Stomach (tissue), 19 donors: ENCODE data around the gene TAPBP. TPM values are rescaled to one million over a fixed set of nuclear protein-coding genes. Genes with fewer than 3 reads are reported as not detected.
"Not testable (repeated sequence)": the region's sequence is repeated elsewhere in the genome, so short reads cannot be mapped to it uniquely, and the experiment has no call there.

ENCODE experiments used
- DNase-seq, 2 donors: peaks; one replicate each; pipeline versions ENCODE4 v3.0.0 to v3.0.0-alpha.2; 2013 to 2019
- H3K27ac ChIP-seq, 5 donors: fragments of 200-600 bp in 4 of 5; sonication (generic) in 4 of 5; one replicate each; pipeline ENCODE4 v1.5.1; 2013 to 2019; ENCODE audit warnings: mild to moderate bottlenecking in 1 of 5, moderate library complexity in 1 of 5
- H3K27me3 ChIP-seq, 3 donors: fragments of 200-600 bp; sonication (generic); one replicate each; pipeline ENCODE4 v1.5.1; 2017 to 2019; ENCODE audit warnings: mixed run types in 1 of 3
- H3K36me3 ChIP-seq, 4 donors: fragments of 200-600 bp; sonication (generic); 1 replicate in 3 of 4; 2 replicates in 1 of 4; pipeline ENCODE4 v1.5.1; 2016 to 2019
- H3K4me1 ChIP-seq, 4 donors: fragments of 200-600 bp; sonication (generic); one replicate each; pipeline ENCODE4 v1.5.1; 2016 to 2019
- H3K4me3 ChIP-seq, 4 donors: fragments of 200-600 bp; sonication (generic) in 3 of 4; one replicate each; pipeline ENCODE4 v1.5.1; 2016 to 2019; ENCODE audit warnings: mild to moderate bottlenecking in 1 of 4
- H3K9me3 ChIP-seq, 4 donors: fragments of 200-600 bp; sonication (generic); one replicate each; pipeline ENCODE4 v1.5.1; 2016 to 2019
- CTCF ChIP-seq, 7 experiments: fragments of 450-650 bp in 4 of 7; fragments of 200-600 bp in 3 of 7; sonication (generic) in 3 of 7; IDR thresholded peaks; one replicate each; pipeline ENCODE4 v1.5.1; 2016 to 2019; ENCODE audit warnings: antibody characterized with exemption in 7 of 7, control low read depth in 2 of 7, mild to moderate bottlenecking in 1 of 7
- EP300 ChIP-seq: sonication (generic); formaldehyde crosslinking; IDR thresholded peaks from one replicate; pipeline ENCODE4 v1.6.1; 2017; ENCODE audit warnings: antibody characterized with exemption
- POLR2A ChIP-seq, 4 donors: fragments of 450-650 bp; IDR thresholded peaks; one replicate each; pipeline ENCODE4 v1.6.1; 2016; ENCODE audit warnings: antibody characterized with exemption in 4 of 4, control low read depth in 2 of 4, mild to moderate bottlenecking in 1 of 4, moderate library complexity in 1 of 4
- POLR2AphosphoS5 ChIP-seq, 3 donors: sonication (generic); formaldehyde crosslinking; IDR thresholded peaks; one replicate each; pipeline ENCODE4 v1.6.1; 2016; ENCODE audit warnings: antibody characterized with exemption in 3 of 3
- WGBS, 5 donors: extraction: QIAGEN DNeasy Blood & Tissue Kit in 3 of 5; methylation state at CpG; one replicate each; pipeline versions ENCODE4 v1.1.5 to v1.1.7; 2013 to 2018; 5-methylcytosine and 5-hydroxymethylcytosine counted together
- intact Hi-C: fragments of 100-400 bp; cut with DNase I; formaldehyde crosslinking; loops from one replicate; pipeline ENCODE4 v1.15.1; 2023; ENCODE audit warnings: low total_unique reads
- long read RNA-seq, 10 donors: transcript quantifications; one replicate each; lab custom pipeline, GENCODE V29; 2026
- polyA plus RNA-seq, 3 donors: library from polyadenylated mRNA; stranded (reverse); fragments of 200-250 nt; gene quantifications; one replicate each; pipeline ENCODE4 v1.2.3, GENCODE V29; 2013
- total RNA-seq, 5 donors: library from RNA; depleted of rRNA; stranded (reverse); fragments of >200 nt; gene quantifications; one replicate each; pipeline versions ENCODE4 v1.1.0 to v1.2.3, GENCODE V29; 2014 to 2016
- donor health status: healthy with polysubstance abuse.
- donor health status: Bipolar disorder and iron deficiency.
- donor health status: healthy.

The TAPBP gene
- total RNA-seq = 100 to 1,000 TPM in 2 of 5 donors, 10 to 100 TPM in 3; 29.0 to 242 (median 59.5) TPM
- polyA plus RNA-seq = 10 to 100 TPM; 17.0 to 53.5 (median 37.5) TPM
- long read RNA-seq, donor 1, transcript TAPBP-234 (8 exons, 3,759 nt) = major isoform, 5 of 22 reads
- long read RNA-seq, donor 1, partial matches to known transcripts = 13 of 22 reads
- long read RNA-seq, donor 1, other reads (novel, unspliced or antisense) = 0 of 22 reads
- long read RNA-seq, donor 2, transcript TAPBP-235 (5 exons, 1,239 nt) = minor isoform, 6 of 23 reads
- long read RNA-seq, donor 2, transcript TAPBP-234 (8 exons, 3,759 nt) = major isoform, 8 of 23 reads
- long read RNA-seq, donor 2, partial matches to known transcripts = 8 of 23 reads
- long read RNA-seq, donor 2, other reads (novel, unspliced or antisense) = 0 of 23 reads
- long read RNA-seq, donor 3, partial matches to known transcripts = 7 of 11 reads
- long read RNA-seq, donor 3, other reads (novel, unspliced or antisense) = 0 of 11 reads
- long read RNA-seq, donor 4, partial matches to known transcripts = 0 of 2 reads
- long read RNA-seq, donor 4, other reads (novel, unspliced or antisense) = 0 of 2 reads
- long read RNA-seq, donor 5, partial matches to known transcripts = 0 of 9 reads
- long read RNA-seq, donor 5, other reads (novel, unspliced or antisense) = 0 of 9 reads
- long read RNA-seq, donor 6, transcript TAPBP-234 (8 exons, 3,759 nt) = major isoform, 12 of 141 reads
- long read RNA-seq, donor 6, transcript TAPBP-235 (5 exons, 1,239 nt) = minor isoform, 5 of 141 reads
- long read RNA-seq, donor 6, partial matches to known transcripts = 118 of 141 reads
- long read RNA-seq, donor 6, other reads (novel, unspliced or antisense) = 5 of 141 reads
- long read RNA-seq, donor 7, transcript TAPBP-234 (8 exons, 3,759 nt) = major isoform, 6 of 9 reads
- long read RNA-seq, donor 7, partial matches to known transcripts = 0 of 9 reads
- long read RNA-seq, donor 7, other reads (novel, unspliced or antisense) = 0 of 9 reads
- long read RNA-seq, donor 8, partial matches to known transcripts = 0 of 9 reads
- long read RNA-seq, donor 8, other reads (novel, unspliced or antisense) = 0 of 9 reads
- long read RNA-seq, donor 9, transcript TAPBP-234 (8 exons, 3,759 nt) = major isoform, 6 of 14 reads
- long read RNA-seq, donor 9, partial matches to known transcripts = 5 of 14 reads
- long read RNA-seq, donor 9, other reads (novel, unspliced or antisense) = 0 of 14 reads
- long read RNA-seq, donor 10, partial matches to known transcripts = 0 of 5 reads
- long read RNA-seq, donor 10, other reads (novel, unspliced or antisense) = 0 of 5 reads

- peak within 1 kb of the TSS; percentile 91 to 97 (median 97) for H3K27ac ChIP-seq
- no peaks in the 10 kb centered on the region for H3K9me3 ChIP-seq
- WGBS, 5 donors = 0 to 1% (median 0%) methylated on average over 24 to 47 of the region's 47 CpGs
- peak within 1 kb of the TSS; percentile 64 to 96 (median 76) for H3K4me3 ChIP-seq
- peaks cover 13 to 41% (median 37%) of the 10 kb centered on the region in 4 donors for H3K36me3 ChIP-seq
- intact Hi-C loops = no loop called here
- DNase-seq = peak; percentile 60 to 90
- no peaks in the 10 kb centered on the region for H3K27me3 ChIP-seq
- H3K4me1 ChIP-seq = peaks cover 31 to 75% (median 64%) of the 10 kb centered on the region in 4 donors
- TF ChIP-seq POLR2AphosphoS5 (IDR thresholded peaks at IDR 0.05) (peak; percentile 52 to 88 (median 85)), CTCF (IDR thresholded peaks at IDR 0.05) (no peak), EP300 (no peak), POLR2A (IDR thresholded peaks at IDR 0.05) (no peak)
Measured at GRCh38 chr6:33313709-33314514, at the start of gene TAPBP. TSS of gene TAPBP (minus strand) at chr6:33314078. CDS start at chr6:33314041, 37 bp downstream.

- DNase-seq, H3K4me3 ChIP-seq, H3K36me3 ChIP-seq, H3K27ac ChIP-seq, H3K9me3 ChIP-seq, H3K4me1 ChIP-seq, H3K27me3 ChIP-seq, intact Hi-C loops: not testable (repeated sequence)
- 85 to 87% (median 86%) methylated on average over 12 of the region's 12 CpGs for WGBS, 5 donors
Measured at GRCh38 chr6:33363486-33363885, 49.6 kb upstream of the TAPBP start.

- Histone ChIP-seq H3K9me3 (no peaks in the 10 kb centered on the region), H3K27me3 (peaks cover 0 to 25% (median 0%) of the 10 kb centered on the region in 3 donors), H3K36me3 (no peaks in the 10 kb centered on the region), H3K4me1 (no peaks in the 10 kb centered on the region), H3K27ac (no peak overlapping the region), H3K4me3 (no peak overlapping the region)
- TF ChIP-seq POLR2A (IDR thresholded peaks at IDR 0.05) (no peak), EP300 (no peak), CTCF (IDR thresholded peaks at IDR 0.05) (no peak), POLR2AphosphoS5 (IDR thresholded peaks at IDR 0.05) (no peak)
- no peak for DNase-seq
- intact Hi-C loops = no loop called here
Measured at GRCh38 chr6:33359331-33359730, 45.5 kb upstream of the TAPBP start.

GRCh38 chr6:33357160-33357871, 43.4 kb upstream of the TAPBP start:
- H3K36me3 ChIP-seq, H3K4me1 ChIP-seq, DNase-seq, H3K9me3 ChIP-seq, intact Hi-C loops, H3K4me3 ChIP-seq: not testable (repeated sequence)
- peak overlapping the region in 3 of 5 donors; percentile 57 to 70 (median 63) for H3K27ac ChIP-seq
- 57 to 66% (median 60%) methylated on average over 13 of the region's 13 CpGs for WGBS, 5 donors
- peaks cover 0 to 25% (median 0%) of the 10 kb centered on the region in 3 donors for H3K27me3 ChIP-seq
